Right atrium auricular region (tissue), 2 donors: ENCODE data around the gene ZNF148. TPM values are rescaled to one million over a fixed set of nuclear protein-coding genes. Genes with fewer than 3 reads are reported as not detected.

Experiments used
- DNase-seq: peaks from one replicate; pipeline ENCODE4 v3.0.0-alpha.2; 2019; ENCODE audit warnings: low spot score
- H3K27ac ChIP-seq, 2 donors: fragments of 200-600 bp; sonication (generic); 1 replicate in 1 of 2; 2 replicates in 1 of 2; pipeline ENCODE4 v1.5.1; 2016 to 2019
- H3K27me3 ChIP-seq, 2 donors: fragments of 200-600 bp; sonication (generic); one replicate each; pipeline versions ENCODE4 v1.5.1 to v1.6.0; 2017 to 2019
- H3K36me3 ChIP-seq: fragments of 200-600 bp; sonication (generic); one replicate; pipeline ENCODE4 v1.5.1; 2016
- H3K4me1 ChIP-seq, 2 donors: fragments of 200-600 bp; sonication (generic); one replicate each; pipeline versions ENCODE4 v1.5.1 to v1.6.0; 2017 to 2019
- H3K4me3 ChIP-seq, 2 donors: fragments of 200-600 bp; sonication (generic); 1 replicate in 1 of 2; 2 replicates in 1 of 2; pipeline ENCODE4 v1.5.1; 2017 to 2019; ENCODE audit warnings: mild to moderate bottlenecking in 1 of 2, moderate library complexity in 1 of 2
- H3K9me3 ChIP-seq, 2 donors: fragments of 200-600 bp; sonication (generic); one replicate each; pipeline ENCODE4 v1.5.1; 2019
- CTCF ChIP-seq, 2 donors: fragments of 200-600 bp; sonication (generic); IDR thresholded peaks; one replicate each; pipeline ENCODE4 v1.5.1; 2019; ENCODE audit warnings: antibody characterized with exemption in 2 of 2
- total RNA-seq, 2 donors: library from RNA; depleted of rRNA; stranded (reverse); fragments of >200 nt; gene quantifications; one replicate each; pipeline ENCODE4 v1.1.0, GENCODE V29; 2016

The ZNF148 gene
- total RNA-seq, 2 donors from 2014 or later, result 21.3 to 24.3 TPM

- H3K36me3 ChIP-seq, result no peaks in the 10 kb centered on the region
- DNase-seq, result no peak
- TF ChIP-seq CTCF (IDR thresholded peaks at IDR 0.05), result no peak
- no peak overlapping the region for H3K4me3 ChIP-seq
- no peaks in the 10 kb centered on the region for H3K9me3 ChIP-seq
- H3K27me3 ChIP-seq, result no peaks in the 10 kb centered on the region
- peaks cover 0 to 3% of the 10 kb centered on the region in 2 donors for H3K4me1 ChIP-seq
- H3K27ac ChIP-seq, result no peak overlapping the region
These were observed 168.2 kb downstream of the ZNF148 start for GRCh38 chr3:125206934-125207333.

GRCh38 chr3:125203731-125204130, 171.4 kb downstream of the ZNF148 start:
- no peaks in the 10 kb centered on the region for H3K27me3 ChIP-seq
- H3K27ac ChIP-seq, result no peak overlapping the region
- no peak for DNase-seq
- TF ChIP-seq CTCF (IDR thresholded peaks at IDR 0.05), result no peak
- H3K36me3 ChIP-seq, result no peaks in the 10 kb centered on the region
- no peaks in the 10 kb centered on the region for H3K4me1 ChIP-seq
- no peaks in the 10 kb centered on the region for H3K9me3 ChIP-seq
- H3K4me3 ChIP-seq, result no peak overlapping the region

- no peak for TF ChIP-seq CTCF (IDR thresholded peaks at IDR 0.05)
- Histone ChIP-seq H3K36me3 (no peaks in the 10 kb centered on the region), H3K9me3 (no peaks in the 10 kb centered on the region), H3K27me3 (no peaks in the 10 kb centered on the region), H3K27ac (no peak overlapping the region), H3K4me3 (no peak overlapping the region), H3K4me1 (no peaks in the 10 kb centered on the region)
- DNase-seq, result no peak
These were observed 172.9 kb downstream of the ZNF148 start for GRCh38 chr3:125202197-125202596.

- no peaks in the 10 kb centered on the region for H3K36me3 ChIP-seq
- DNase-seq, result no peak
- no peaks in the 10 kb centered on the region for H3K27me3 ChIP-seq
- TF ChIP-seq CTCF (IDR thresholded peaks at IDR 0.05), result no peak
- H3K9me3 ChIP-seq, result no peaks in the 10 kb centered on the region
- H3K4me3 ChIP-seq, result no peak overlapping the region
- H3K4me1 ChIP-seq, result no peaks in the 10 kb centered on the region
- H3K27ac ChIP-seq, result no peak overlapping the region
These were observed 174.4 kb downstream of the ZNF148 start for GRCh38 chr3:125200731-125201139.

GRCh38 chr3:125194849-125195601, 180.1 kb downstream of the ZNF148 start:
- H3K27ac ChIP-seq, result no peak overlapping the region
- no peaks in the 10 kb centered on the region for H3K9me3 ChIP-seq
- no peak for TF ChIP-seq CTCF (IDR thresholded peaks at IDR 0.05)

More at GRCh38 chr3:125194849-125195601, 180.1 kb downstream of the ZNF148 start:
- no peaks in the 10 kb centered on the region for H3K36me3 ChIP-seq
- no peak for DNase-seq
- H3K4me1 ChIP-seq, result peaks cover 0 to 5% of the 10 kb centered on the region in 2 donors
- H3K27me3 ChIP-seq, result no peaks in the 10 kb centered on the region
- no peak overlapping the region for H3K4me3 ChIP-seq
